Measurements from ENCODE around the gene GTF3C5.
A peak's percentile ranks its signal among the peaks of the same experiment; 100 is the strongest.
"Not testable (repeated sequence)": the region's sequence is repeated elsewhere in the genome, so short reads cannot be mapped to it uniquely, and the experiment has no call there.

The GTF3C5 gene

GRCh38 chr9:133090752-133091385, 60.1 kb downstream of the GTF3C5 start:
- Histone ChIP-seq H2BK12ac (ENCODE audit: low read length) (no peak overlapping the region), H3K23ac (ENCODE audit: low read depth, low read length, poor library complexity) (no peak overlapping the region), H2BK120ac (ENCODE audit: low read depth, low read length) (no peak overlapping the region), H3K27me3 (ENCODE audit: control insufficient read depth in 3 of 3, insufficient read depth in 3 of 3, low read depth in 1 of 3, low read length in 3 of 3) (no peaks in the 10 kb centered on the region), H3K9me3 (replicated peaks in 1 of 2; ENCODE audit: control insufficient read depth in 2 of 2, insufficient read depth in 1 of 2, low read depth in 1 of 2, low read length in 2 of 2) (peaks cover 0 to 12% of the 10 kb centered on the region in 2 donors), H3K14ac (ENCODE audit: low read length) (no peak overlapping the region), H3K27ac (replicated peaks; ENCODE audit: low read length) (no peak overlapping the region), H3K36me3 (replicated peaks in 1 of 2; ENCODE audit: control insufficient read depth in 2 of 2, insufficient read depth in 2 of 2, low read length in 2 of 2) (peaks cover 0 to 2% of the 10 kb centered on the region in 2 donors), H3K4me2 (ENCODE audit: insufficient read depth, low read length, poor library complexity, severe bottlenecking) (no peak overlapping the region), H3K79me1 (ENCODE audit: low read depth, low read length) (no peaks in the 10 kb centered on the region), H4K8ac (ENCODE audit: low read depth, low read length) (no peak overlapping the region), H3K4me1 (ENCODE audit: control insufficient read depth in 2 of 2, insufficient read depth in 1 of 2, low read depth in 1 of 2, low read length in 2 of 2) (peaks cover 0 to 2% of the 10 kb centered on the region in 2 donors), H2AK5ac (ENCODE audit: low read depth, low read length) (no peak overlapping the region), H3K4ac (ENCODE audit: low read length) (no peak overlapping the region), H2BK15ac (ENCODE audit: low read length) (no peak overlapping the region), H3K9ac (ENCODE audit: low read depth, low read length, poor library complexity) (no peak overlapping the region), H4K91ac (ENCODE audit: low read depth, low read length, poor library complexity) (no peak overlapping the region), H3K4me3 (ENCODE audit: low read length in 2 of 2) (no peak overlapping the region), H2BK5ac (ENCODE audit: low read length) (no peak overlapping the region), H2AFZ (ENCODE audit: low read length) (no peak overlapping the region), H3K18ac (ENCODE audit: low read length) (peak overlapping the region; percentile 48)
- WGBS, 2 donors (ENCODE audit: extremely low coverage in 2 of 2, insufficient read length in 2 of 2, insufficient replicate concordance in 1 of 2): no CpG with 5 or more reads among the region's 11 CpGs
- DNase-seq (ENCODE audit: low spot score): no peak

GRCh38 chr9:133094351-133094750, 63.6 kb downstream of the GTF3C5 start:
- H3K9me3 ChIP-seq (replicated peaks in 1 of 2; ENCODE audit: control insufficient read depth in 2 of 2, insufficient read depth in 1 of 2, low read depth in 1 of 2, low read length in 2 of 2): peaks cover 21 to 37% of the 10 kb centered on the region in 2 donors
- H4K8ac ChIP-seq (ENCODE audit: low read depth, low read length); H3K4me3 ChIP-seq (ENCODE audit: low read length in 2 of 2); H3K4ac ChIP-seq (ENCODE audit: low read length); DNase-seq (ENCODE audit: low spot score); H3K4me2 ChIP-seq (ENCODE audit: insufficient read depth, low read length, poor library complexity, severe bottlenecking); H3K18ac ChIP-seq (ENCODE audit: low read length); H2BK5ac ChIP-seq (ENCODE audit: low read length); H3K23ac ChIP-seq (ENCODE audit: low read depth, low read length, poor library complexity); H2BK15ac ChIP-seq (ENCODE audit: low read length); H3K79me1 ChIP-seq (ENCODE audit: low read depth, low read length); H2BK120ac ChIP-seq (ENCODE audit: low read depth, low read length); H2AFZ ChIP-seq (ENCODE audit: low read length); H2AK5ac ChIP-seq (ENCODE audit: low read depth, low read length); H3K27me3 ChIP-seq (ENCODE audit: control insufficient read depth in 3 of 3, insufficient read depth in 3 of 3, low read depth in 1 of 3, low read length in 3 of 3); H3K4me1 ChIP-seq (ENCODE audit: control insufficient read depth in 2 of 2, insufficient read depth in 1 of 2, low read depth in 1 of 2, low read length in 2 of 2); H3K27ac ChIP-seq (replicated peaks; ENCODE audit: low read length); H3K14ac ChIP-seq (ENCODE audit: low read length); H2BK12ac ChIP-seq (ENCODE audit: low read length); H3K9ac ChIP-seq (ENCODE audit: low read depth, low read length, poor library complexity); H4K91ac ChIP-seq (ENCODE audit: low read depth, low read length, poor library complexity): not testable (repeated sequence)
- peaks cover 23 to 37% of the 10 kb centered on the region in 2 donors for H3K36me3 ChIP-seq (replicated peaks in 1 of 2; ENCODE audit: control insufficient read depth in 2 of 2, insufficient read depth in 2 of 2, low read length in 2 of 2)
- no CpG with 5 or more reads among the region's 4 CpGs for WGBS, 2 donors (ENCODE audit: extremely low coverage in 2 of 2, insufficient read length in 2 of 2, insufficient replicate concordance in 1 of 2)

GRCh38 chr9:133094842-133095393, 64.1 kb downstream of the GTF3C5 start:
- peaks cover 27 to 42% of the 10 kb centered on the region in 2 donors for H3K36me3 ChIP-seq (replicated peaks in 1 of 2; ENCODE audit: control insufficient read depth in 2 of 2, insufficient read depth in 2 of 2, low read length in 2 of 2)
- no peak overlapping the region for H2BK15ac ChIP-seq (ENCODE audit: low read length)
- no peak overlapping the region for H4K91ac ChIP-seq (ENCODE audit: low read depth, low read length, poor library complexity)
- H3K9me3 ChIP-seq (replicated peaks in 1 of 2; ENCODE audit: control insufficient read depth in 2 of 2, insufficient read depth in 1 of 2, low read depth in 1 of 2, low read length in 2 of 2): peaks cover 21 to 37% of the 10 kb centered on the region in 2 donors
- H3K9ac ChIP-seq (ENCODE audit: low read depth, low read length, poor library complexity): no peak overlapping the region
- WGBS, 2 donors (ENCODE audit: extremely low coverage in 2 of 2, insufficient read length in 2 of 2, insufficient replicate concordance in 1 of 2): no CpG with 5 or more reads among the region's 3 CpGs
- H2AFZ ChIP-seq (ENCODE audit: low read length): no peak overlapping the region
- no peak overlapping the region for H3K23ac ChIP-seq (ENCODE audit: low read depth, low read length, poor library complexity)
- no peak overlapping the region for H3K4me3 ChIP-seq (ENCODE audit: low read length in 2 of 2)
- no peaks in the 10 kb centered on the region for H3K27me3 ChIP-seq (ENCODE audit: control insufficient read depth in 3 of 3, insufficient read depth in 3 of 3, low read depth in 1 of 3, low read length in 3 of 3)
- H3K4me1 ChIP-seq (ENCODE audit: control insufficient read depth in 2 of 2, insufficient read depth in 1 of 2, low read depth in 1 of 2, low read length in 2 of 2): peaks cover 0 to 2% of the 10 kb centered on the region in 2 donors
- no peak for DNase-seq (ENCODE audit: low spot score)
- no peak overlapping the region for H4K8ac ChIP-seq (ENCODE audit: low read depth, low read length)
- H3K27ac ChIP-seq (replicated peaks; ENCODE audit: low read length): no peak overlapping the region
- H2BK5ac ChIP-seq (ENCODE audit: low read length): no peak overlapping the region
- H2BK120ac ChIP-seq (ENCODE audit: low read depth, low read length): no peak overlapping the region
- no peak overlapping the region for H3K18ac ChIP-seq (ENCODE audit: low read length)
- no peak overlapping the region for H2BK12ac ChIP-seq (ENCODE audit: low read length)
- no peak overlapping the region for H3K4ac ChIP-seq (ENCODE audit: low read length)
- H3K14ac ChIP-seq (ENCODE audit: low read length): no peak overlapping the region
- H3K79me1 ChIP-seq (ENCODE audit: low read depth, low read length): peaks cover 2% of the 10 kb centered on the region
- no peak overlapping the region for H2AK5ac ChIP-seq (ENCODE audit: low read depth, low read length)
- H3K4me2 ChIP-seq (ENCODE audit: insufficient read depth, low read length, poor library complexity, severe bottlenecking): no peak overlapping the region

GRCh38 chr9:133098104-133098754, 67.4 kb downstream of the GTF3C5 start:
- no peak for DNase-seq (ENCODE audit: low spot score)
- Histone ChIP-seq H2AK5ac (ENCODE audit: low read depth, low read length) (no peak overlapping the region), H4K91ac (ENCODE audit: low read depth, low read length, poor library complexity) (no peak overlapping the region), H4K8ac (ENCODE audit: low read depth, low read length) (peak overlapping the region; percentile 48), H3K9ac (ENCODE audit: low read depth, low read length, poor library complexity) (no peak overlapping the region), H2BK5ac (ENCODE audit: low read length) (peak overlapping the region; percentile 13), H3K4ac (ENCODE audit: low read length) (no peak overlapping the region), H3K27ac (replicated peaks; ENCODE audit: low read length) (no peak overlapping the region), H3K9me3 (replicated peaks in 1 of 2; ENCODE audit: control insufficient read depth in 2 of 2, insufficient read depth in 1 of 2, low read depth in 1 of 2, low read length in 2 of 2) (peaks cover 21 to 37% of the 10 kb centered on the region in 2 donors), H2BK120ac (ENCODE audit: low read depth, low read length) (no peak overlapping the region), H3K14ac (ENCODE audit: low read length) (no peak overlapping the region), H2BK15ac (ENCODE audit: low read length) (no peak overlapping the region), H2AFZ (ENCODE audit: low read length) (no peak overlapping the region), H3K23ac (ENCODE audit: low read depth, low read length, poor library complexity) (peak overlapping the region; percentile 12), H3K79me1 (ENCODE audit: low read depth, low read length) (peaks cover 5% of the 10 kb centered on the region), H3K4me1 (ENCODE audit: control insufficient read depth in 2 of 2, insufficient read depth in 1 of 2, low read depth in 1 of 2, low read length in 2 of 2) (no peaks in the 10 kb centered on the region), H3K4me2 (ENCODE audit: insufficient read depth, low read length, poor library complexity, severe bottlenecking) (no peak overlapping the region), H2BK12ac (ENCODE audit: low read length) (no peak overlapping the region), H3K4me3 (ENCODE audit: low read length in 2 of 2) (peak overlapping the region in 1 of 2 donors; percentile 32), H3K36me3 (replicated peaks in 1 of 2; ENCODE audit: control insufficient read depth in 2 of 2, insufficient read depth in 2 of 2, low read length in 2 of 2) (peaks cover 58 to 75% of the 10 kb centered on the region in 2 donors), H3K18ac (ENCODE audit: low read length) (no peak overlapping the region), H3K27me3 (ENCODE audit: control insufficient read depth in 3 of 3, insufficient read depth in 3 of 3, low read depth in 1 of 3, low read length in 3 of 3) (no peaks in the 10 kb centered on the region)
- WGBS, 2 donors (ENCODE audit: extremely low coverage in 2 of 2, insufficient read length in 2 of 2, insufficient replicate concordance in 1 of 2): no CpG with 5 or more reads among the region's 16 CpGs

Measured in neuronal stem cell (in vitro differentiated cells).